ENCODE data around the gene FYB2.

The FYB2 gene

GRCh38 chr1:56859287-56859686 lies 40.1 kb upstream of the FYB2 start:
- CTCF ChIA-PET = no interaction called here
- POLR2A ChIA-PET = no interaction called here
- no peaks in the 10 kb centered on the region for H3K4me1 ChIP-seq (ENCODE audit: control extremely low read depth in 1 of 4, control insufficient read depth in 4 of 4, insufficient read depth in 4 of 4, low read length in 3 of 4)

GRCh38 chr1:56856186-56856585 lies 37.0 kb upstream of the FYB2 start:
- POLR2A ChIA-PET = no interaction called here

More at GRCh38 chr1:56859287-56859686, 40.1 kb upstream of the FYB2 start:
- DNase-seq = no peak
- Histone ChIP-seq H3K4me3 (ENCODE audit: control insufficient read depth in 1 of 7, extremely low read depth in 1 of 7, insufficient read depth in 4 of 7, low read depth in 2 of 7, low read length in 6 of 7) (no peak overlapping the region), H3K27ac (ENCODE audit: insufficient read depth in 1 of 2, low read depth in 1 of 2, low read length in 2 of 2, poor library complexity in 1 of 2, severe bottlenecking in 2 of 2) (no peak overlapping the region), H3K36me3 (ENCODE audit: control insufficient read depth in 4 of 4, insufficient read depth in 4 of 4, low read length in 3 of 4) (no peaks in the 10 kb centered on the region), H3K9me3 (ENCODE audit: control extremely low read depth in 1 of 5, control insufficient read depth in 4 of 5, insufficient read depth in 2 of 5, low read depth in 1 of 5, low read length in 4 of 5) (no peaks in the 10 kb centered on the region), H3K27me3 (replicated peaks in 2 of 5; ENCODE audit: control insufficient read depth in 4 of 5, insufficient read depth in 5 of 5, low read length in 4 of 5) (peaks cover 0 to 2% (median 0%) of the 10 kb centered on the region in 5 experiments)

GRCh38 chr1:56855190-56855589 lies 36.0 kb upstream of the FYB2 start:
- Histone ChIP-seq H3K4me1 (ENCODE audit: control extremely low read depth in 1 of 4, control insufficient read depth in 4 of 4, insufficient read depth in 4 of 4, low read length in 3 of 4) (no peaks in the 10 kb centered on the region), H3K4me3 (ENCODE audit: control insufficient read depth in 1 of 7, extremely low read depth in 1 of 7, insufficient read depth in 4 of 7, low read depth in 2 of 7, low read length in 6 of 7) (no peak overlapping the region), H3K27me3 (replicated peaks in 2 of 5; ENCODE audit: control insufficient read depth in 4 of 5, insufficient read depth in 5 of 5, low read length in 4 of 5) (peaks cover 0 to 2% (median 0%) of the 10 kb centered on the region in 5 experiments), H3K36me3 (ENCODE audit: control insufficient read depth in 4 of 4, insufficient read depth in 4 of 4, low read length in 3 of 4) (no peaks in the 10 kb centered on the region), H3K27ac (ENCODE audit: insufficient read depth in 1 of 2, low read depth in 1 of 2, low read length in 2 of 2, poor library complexity in 1 of 2, severe bottlenecking in 2 of 2) (no peak overlapping the region), H3K9me3 (ENCODE audit: control extremely low read depth in 1 of 5, control insufficient read depth in 4 of 5, insufficient read depth in 2 of 5, low read depth in 1 of 5, low read length in 4 of 5) (no peaks in the 10 kb centered on the region)
- no peak for DNase-seq
- ChIA-PET POLR2A (no interaction called here), CTCF (no interaction called here)
- WGBS (ENCODE audit: insufficient coverage) = no CpG with 5 or more reads among the region's 1 CpG

More at GRCh38 chr1:56856186-56856585, 37.0 kb upstream of the FYB2 start:
- Histone ChIP-seq H3K27ac (ENCODE audit: insufficient read depth in 1 of 2, low read depth in 1 of 2, low read length in 2 of 2, poor library complexity in 1 of 2, severe bottlenecking in 2 of 2) (no peak overlapping the region), H3K9me3 (ENCODE audit: control extremely low read depth in 1 of 5, control insufficient read depth in 4 of 5, insufficient read depth in 2 of 5, low read depth in 1 of 5, low read length in 4 of 5) (no peaks in the 10 kb centered on the region), H3K27me3 (replicated peaks in 2 of 5; ENCODE audit: control insufficient read depth in 4 of 5, insufficient read depth in 5 of 5, low read length in 4 of 5) (peaks cover 0 to 2% (median 0%) of the 10 kb centered on the region in 5 experiments), H3K36me3 (ENCODE audit: control insufficient read depth in 4 of 4, insufficient read depth in 4 of 4, low read length in 3 of 4) (no peaks in the 10 kb centered on the region), H3K4me3 (ENCODE audit: control insufficient read depth in 1 of 7, extremely low read depth in 1 of 7, insufficient read depth in 4 of 7, low read depth in 2 of 7, low read length in 6 of 7) (no peak overlapping the region), H3K4me1 (ENCODE audit: control extremely low read depth in 1 of 4, control insufficient read depth in 4 of 4, insufficient read depth in 4 of 4, low read length in 3 of 4) (no peaks in the 10 kb centered on the region)
- no peak for DNase-seq
- CTCF ChIA-PET = no interaction called here

- CTCF ChIA-PET = no interaction called here
These were observed 35.4 kb upstream of the FYB2 start, which contains the start of gene C8A for GRCh38 chr1:56854521-56855099. C8A (plus strand) TSS chr1:56854797; CDS start chr1:56854902, 105 bp downstream.

GRCh38 chr1:56852476-56852875 lies 33.3 kb upstream of the FYB2 start:
- ChIA-PET CTCF (no interaction called here), POLR2A (no interaction called here)
- 0% methylated on average over 1 of the region's 1 CpG for WGBS (ENCODE audit: insufficient coverage)

More at GRCh38 chr1:56854521-56855099, 35.4 kb upstream of the FYB2 start, which contains the start of gene C8A:
- WGBS (ENCODE audit: insufficient coverage) = 100% methylated on average over 1 of the region's 3 CpGs
- Histone ChIP-seq H3K9me3 (ENCODE audit: control extremely low read depth in 1 of 5, control insufficient read depth in 4 of 5, insufficient read depth in 2 of 5, low read depth in 1 of 5, low read length in 4 of 5) (no peaks in the 10 kb centered on the region), H3K4me1 (ENCODE audit: control extremely low read depth in 1 of 4, control insufficient read depth in 4 of 4, insufficient read depth in 4 of 4, low read length in 3 of 4) (no peaks in the 10 kb centered on the region), H3K27me3 (replicated peaks in 2 of 5; ENCODE audit: control insufficient read depth in 4 of 5, insufficient read depth in 5 of 5, low read length in 4 of 5) (peaks cover 0 to 2% (median 0%) of the 10 kb centered on the region in 5 experiments), H3K27ac (ENCODE audit: insufficient read depth in 1 of 2, low read depth in 1 of 2, low read length in 2 of 2, poor library complexity in 1 of 2, severe bottlenecking in 2 of 2) (no peak within 1 kb of the TSS), H3K36me3 (ENCODE audit: control insufficient read depth in 4 of 4, insufficient read depth in 4 of 4, low read length in 3 of 4) (no peaks in the 10 kb centered on the region), H3K4me3 (ENCODE audit: control insufficient read depth in 1 of 7, extremely low read depth in 1 of 7, insufficient read depth in 4 of 7, low read depth in 2 of 7, low read length in 6 of 7) (no peak within 1 kb of the TSS)
- no peak for DNase-seq
- POLR2A ChIA-PET = no interaction called here

GRCh38 chr1:56850922-56851321 lies 31.7 kb upstream of the FYB2 start:
- Histone ChIP-seq H3K4me3 (ENCODE audit: control insufficient read depth in 1 of 7, extremely low read depth in 1 of 7, insufficient read depth in 4 of 7, low read depth in 2 of 7, low read length in 6 of 7) (no peak overlapping the region), H3K27ac (ENCODE audit: insufficient read depth in 1 of 2, low read depth in 1 of 2, low read length in 2 of 2, poor library complexity in 1 of 2, severe bottlenecking in 2 of 2) (no peak overlapping the region), H3K9me3 (ENCODE audit: control extremely low read depth in 1 of 5, control insufficient read depth in 4 of 5, insufficient read depth in 2 of 5, low read depth in 1 of 5, low read length in 4 of 5) (no peaks in the 10 kb centered on the region), H3K27me3 (replicated peaks in 2 of 5; ENCODE audit: control insufficient read depth in 4 of 5, insufficient read depth in 5 of 5, low read length in 4 of 5) (peaks cover 0 to 4% (median 1%) of the 10 kb centered on the region in 5 experiments), H3K36me3 (ENCODE audit: control insufficient read depth in 4 of 4, insufficient read depth in 4 of 4, low read length in 3 of 4) (no peaks in the 10 kb centered on the region), H3K4me1 (ENCODE audit: control extremely low read depth in 1 of 4, control insufficient read depth in 4 of 4, insufficient read depth in 4 of 4, low read length in 3 of 4) (no peaks in the 10 kb centered on the region)
- ChIA-PET CTCF (interaction anchor here (1.2 kb wide), 1 partner anchor 9 kb away, joined by 4 read pairs; no protein-coding TSS in a partner anchor), POLR2A (no interaction called here)
- WGBS (ENCODE audit: insufficient coverage) = 93% methylated on average over 5 of the region's 5 CpGs
- no peak for DNase-seq

More at GRCh38 chr1:56852476-56852875, 33.3 kb upstream of the FYB2 start:
- Histone ChIP-seq H3K4me3 (ENCODE audit: control insufficient read depth in 1 of 7, extremely low read depth in 1 of 7, insufficient read depth in 4 of 7, low read depth in 2 of 7, low read length in 6 of 7) (no peak overlapping the region), H3K9me3 (ENCODE audit: control extremely low read depth in 1 of 5, control insufficient read depth in 4 of 5, insufficient read depth in 2 of 5, low read depth in 1 of 5, low read length in 4 of 5) (no peaks in the 10 kb centered on the region), H3K4me1 (ENCODE audit: control extremely low read depth in 1 of 4, control insufficient read depth in 4 of 4, insufficient read depth in 4 of 4, low read length in 3 of 4) (no peaks in the 10 kb centered on the region), H3K36me3 (ENCODE audit: control insufficient read depth in 4 of 4, insufficient read depth in 4 of 4, low read length in 3 of 4) (no peaks in the 10 kb centered on the region), H3K27me3 (replicated peaks in 2 of 5; ENCODE audit: control insufficient read depth in 4 of 5, insufficient read depth in 5 of 5, low read length in 4 of 5) (peaks cover 0 to 4% (median 1%) of the 10 kb centered on the region in 5 experiments), H3K27ac (ENCODE audit: insufficient read depth in 1 of 2, low read depth in 1 of 2, low read length in 2 of 2, poor library complexity in 1 of 2, severe bottlenecking in 2 of 2) (no peak overlapping the region)
- DNase-seq = no peak

- WGBS (ENCODE audit: insufficient coverage) = 94% methylated on average over 2 of the region's 2 CpGs
- POLR2A ChIA-PET = no interaction called here
- Histone ChIP-seq H3K36me3 (ENCODE audit: control insufficient read depth in 4 of 4, insufficient read depth in 4 of 4, low read length in 3 of 4) (no peaks in the 10 kb centered on the region), H3K4me3 (ENCODE audit: control insufficient read depth in 1 of 7, extremely low read depth in 1 of 7, insufficient read depth in 4 of 7, low read depth in 2 of 7, low read length in 6 of 7) (no peak overlapping the region), H3K27ac (ENCODE audit: insufficient read depth in 1 of 2, low read depth in 1 of 2, low read length in 2 of 2, poor library complexity in 1 of 2, severe bottlenecking in 2 of 2) (no peak overlapping the region), H3K9me3 (ENCODE audit: control extremely low read depth in 1 of 5, control insufficient read depth in 4 of 5, insufficient read depth in 2 of 5, low read depth in 1 of 5, low read length in 4 of 5) (peaks cover 0 to 3% (median 0%) of the 10 kb centered on the region in 5 experiments), H3K4me1 (ENCODE audit: control extremely low read depth in 1 of 4, control insufficient read depth in 4 of 4, insufficient read depth in 4 of 4, low read length in 3 of 4) (no peaks in the 10 kb centered on the region), H3K27me3 (replicated peaks in 2 of 5; ENCODE audit: control insufficient read depth in 4 of 5, insufficient read depth in 5 of 5, low read length in 4 of 5) (peaks cover 0 to 4% (median 1%) of the 10 kb centered on the region in 5 experiments)
- DNase-seq = no peak
- CTCF ChIA-PET = interaction anchor here (1.2 kb wide), 1 partner anchor 9 kb away, joined by 4 read pairs; no protein-coding TSS in a partner anchor
These were observed 31.2 kb upstream of the FYB2 start for GRCh38 chr1:56850411-56850810.

Measured in common myeloid progenitor, CD34-positive (primary cell).